NCI-H2107 treated with DMSO at 0.1 percent for 48 hours (cell line): ENCODE results near the gene ECPAS.
"Not testable (repeated sequence)": the region's sequence is repeated elsewhere in the genome, so short reads cannot be mapped to it uniquely, and the experiment has no call there.

Experiments used
- DNase-seq: peaks from one replicate; lab custom pipeline; 2025; ENCODE audit not compliant: unreplicated experiment; lab: John Stamatoyannopoulos, UW

ECPAS gene

DNA sequence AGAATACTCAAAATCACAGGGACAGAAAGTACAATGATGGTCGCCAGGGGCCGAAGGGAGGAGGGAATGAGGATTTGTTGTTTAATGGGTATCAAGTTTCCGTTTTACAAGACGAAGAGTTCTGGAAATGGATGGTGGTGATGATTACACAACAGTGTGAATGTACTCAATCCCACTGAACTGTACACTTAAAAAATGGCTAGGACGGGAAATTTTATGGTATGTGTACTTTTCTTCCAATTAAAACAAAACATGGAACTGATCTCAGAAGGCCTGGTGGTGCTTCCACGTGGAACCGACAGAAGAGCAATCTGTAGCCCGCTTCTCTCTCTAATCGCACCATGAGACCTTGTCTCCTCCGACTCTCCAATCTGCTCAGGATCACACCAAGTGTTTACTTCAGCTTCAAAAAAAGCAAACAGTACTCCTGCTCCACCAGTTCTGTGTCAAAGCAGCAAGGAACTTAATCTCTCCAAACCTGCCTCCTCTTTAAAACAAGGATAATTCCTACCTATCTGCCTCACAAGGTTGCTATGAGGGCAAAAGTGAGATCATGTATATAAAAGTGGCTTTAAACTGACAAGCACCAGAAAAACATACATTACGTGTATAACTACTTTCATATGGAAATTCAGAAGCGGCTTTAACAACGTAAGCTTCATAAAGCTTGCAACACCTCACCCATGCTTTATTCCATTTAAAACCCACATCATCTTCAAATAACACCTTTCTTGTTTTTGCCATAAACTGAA is 2.1 kb downstream of the ECPAS start:
- peak; percentile 54 for DNase-seq

- DNase-seq = no peak
Measured at GRCh38 chr9:111477677-111478076, 6.5 kb downstream of the ECPAS start.

- no peak for DNase-seq
Measured at GRCh38 chr9:111475195-111475594, 9.0 kb downstream of the ECPAS start.

- DNase-seq = peak; percentile 33
Measured at GRCh38 chr9:111474385-111474784, 9.8 kb downstream of the ECPAS start.

- no peak for DNase-seq
Measured at GRCh38 chr9:111467778-111468367, 16.3 kb downstream of the ECPAS start.

DNA sequence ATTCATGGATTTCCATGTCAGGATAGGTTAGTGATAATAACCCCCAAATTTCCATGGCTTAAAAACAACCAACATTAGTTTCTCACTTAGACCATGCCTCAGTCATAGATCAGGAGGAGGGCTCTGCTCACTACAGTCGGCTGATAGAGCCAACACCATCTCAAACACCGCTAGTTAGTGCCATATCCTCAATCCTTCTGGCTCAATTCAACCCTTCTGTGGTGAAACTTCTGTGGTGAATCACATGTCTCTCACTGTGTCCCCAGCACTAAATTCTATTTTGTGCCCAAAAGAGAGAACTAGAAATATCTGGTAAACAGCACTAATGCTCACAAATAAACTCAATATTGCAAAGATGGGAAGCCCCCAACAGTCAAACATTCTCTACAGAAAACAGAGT is 21.1 kb downstream of the ECPAS start:
- DNase-seq = no peak

DNA sequence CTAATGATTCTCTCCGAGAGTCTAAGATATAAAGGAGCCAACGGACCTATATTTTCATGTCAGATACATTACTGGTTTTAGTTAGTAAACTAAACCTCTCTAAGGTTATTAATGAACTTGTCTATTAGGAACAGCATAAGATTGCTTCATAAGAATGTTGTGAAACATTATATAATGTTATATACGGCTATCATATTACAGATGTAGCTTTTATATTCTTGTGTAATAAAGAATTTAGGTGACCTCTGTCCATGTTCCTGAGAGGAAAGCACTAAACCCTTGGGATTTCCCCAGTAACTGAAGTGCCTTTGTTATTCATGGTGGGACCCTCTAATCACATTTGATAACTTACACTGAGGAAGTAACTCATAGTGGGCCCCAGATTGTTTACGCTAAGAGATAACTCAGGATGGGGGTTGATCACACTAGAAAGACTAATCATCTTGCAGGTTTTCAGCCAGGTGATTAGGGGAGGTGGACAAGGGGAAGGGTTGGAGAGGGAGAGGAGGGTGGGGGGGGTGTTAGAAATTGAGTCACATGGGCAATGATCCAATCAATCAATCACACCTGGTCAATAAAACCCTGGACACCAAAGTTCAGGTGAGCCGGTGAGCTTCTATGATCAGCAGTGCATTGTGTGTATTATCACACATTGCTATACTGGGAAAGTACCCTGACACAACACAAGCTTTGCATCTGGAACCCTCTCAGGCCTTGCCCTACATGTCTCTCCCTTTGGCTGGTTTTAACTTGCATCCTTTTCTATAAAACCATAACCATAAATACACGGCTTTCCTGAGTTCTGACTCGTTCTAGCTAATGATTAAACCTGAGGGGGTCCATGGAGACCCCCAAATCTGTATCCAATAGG is 25.8 kb downstream of the ECPAS start:
- no peak for DNase-seq

DNA sequence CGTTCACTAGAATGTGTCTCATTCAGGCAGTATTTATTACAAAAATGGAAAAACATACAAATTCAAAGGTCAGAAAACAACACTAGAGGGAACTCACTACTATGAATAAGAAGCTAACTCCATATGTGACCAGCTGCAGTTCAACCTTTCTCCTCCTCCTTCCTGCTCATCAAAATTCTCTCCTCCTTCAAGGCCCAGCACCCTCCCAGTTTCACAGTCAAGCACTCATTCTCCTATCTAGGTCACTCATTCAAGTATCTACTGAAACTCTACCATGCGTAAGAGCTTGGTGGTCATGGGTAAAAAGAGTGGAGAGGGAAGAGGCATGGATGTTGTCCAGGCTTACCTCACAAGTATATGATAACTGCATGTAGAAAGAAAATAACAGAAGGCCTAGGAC is 27.7 kb downstream of the ECPAS start:
- DNase-seq = no peak

GRCh38 chr9:111455638-111456037 is 28.5 kb downstream of the ECPAS start:
- no peak for DNase-seq

- no peak for DNase-seq
Measured at GRCh38 chr9:111454751-111455150, 29.4 kb downstream of the ECPAS start.

DNA sequence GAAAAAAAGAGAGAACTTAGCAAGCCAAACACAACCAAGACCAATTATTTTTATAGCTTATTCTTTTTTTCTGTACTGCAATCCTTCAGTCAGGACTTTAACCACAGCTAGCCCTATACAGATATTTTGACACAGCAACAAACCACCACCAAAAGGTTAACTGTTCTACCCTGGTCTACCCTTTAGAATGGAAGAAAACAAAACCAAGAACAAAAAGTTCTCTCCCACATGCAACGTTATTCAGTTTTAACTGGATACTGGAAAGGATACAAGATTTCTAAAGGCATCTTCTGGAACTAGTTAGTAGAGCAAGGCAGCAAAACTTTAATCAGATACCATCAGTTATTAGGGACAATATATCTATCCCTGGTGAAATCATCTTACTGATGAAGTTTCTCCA is 32.6 kb downstream of the ECPAS start:
- no peak for DNase-seq

- no peak for DNase-seq
Measured at GRCh38 chr9:111450124-111450523, 34.1 kb downstream of the ECPAS start.

DNA sequence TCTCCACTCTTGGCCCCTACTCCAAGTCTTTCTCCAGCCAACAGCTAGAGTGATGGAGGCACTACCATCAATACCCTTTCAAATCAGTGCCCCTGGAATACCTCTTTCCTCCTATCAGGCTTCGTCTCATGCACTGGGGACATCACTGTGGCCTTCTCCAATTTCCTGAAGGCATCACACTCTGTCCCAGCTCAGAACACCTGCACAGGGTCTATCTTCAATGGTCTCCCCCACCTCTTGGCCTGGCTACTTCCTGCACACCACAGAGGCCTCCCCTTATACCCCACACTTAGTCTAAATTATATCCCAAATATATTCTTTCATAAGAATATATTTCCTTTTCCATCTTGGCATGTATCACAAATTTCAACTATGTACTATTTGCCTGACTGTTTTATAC is 34.5 kb downstream of the ECPAS start:
- no peak for DNase-seq

- not testable (repeated sequence) for DNase-seq
Measured at GRCh38 chr9:111445799-111446198, 38.4 kb downstream of the ECPAS start.

DNA sequence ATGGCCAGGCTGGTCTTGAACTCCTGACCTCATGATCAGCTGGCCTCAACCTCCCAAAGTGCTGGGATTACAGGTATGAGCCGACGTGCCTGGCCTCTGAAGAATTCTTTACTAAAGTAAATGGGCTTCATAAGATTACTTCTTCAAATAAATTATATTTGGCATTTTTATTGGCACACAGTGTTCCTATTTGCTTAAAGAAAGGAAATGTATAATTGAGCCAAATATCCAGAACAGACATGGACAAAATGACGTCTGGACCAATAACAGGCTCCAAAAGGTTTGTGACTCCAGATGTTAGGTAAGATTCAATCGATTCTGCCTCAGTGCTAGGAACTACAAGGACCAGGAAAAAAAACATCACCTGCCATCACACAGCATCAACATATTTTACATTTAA is 40.7 kb downstream of the ECPAS start:
- DNase-seq = no peak

DNA sequence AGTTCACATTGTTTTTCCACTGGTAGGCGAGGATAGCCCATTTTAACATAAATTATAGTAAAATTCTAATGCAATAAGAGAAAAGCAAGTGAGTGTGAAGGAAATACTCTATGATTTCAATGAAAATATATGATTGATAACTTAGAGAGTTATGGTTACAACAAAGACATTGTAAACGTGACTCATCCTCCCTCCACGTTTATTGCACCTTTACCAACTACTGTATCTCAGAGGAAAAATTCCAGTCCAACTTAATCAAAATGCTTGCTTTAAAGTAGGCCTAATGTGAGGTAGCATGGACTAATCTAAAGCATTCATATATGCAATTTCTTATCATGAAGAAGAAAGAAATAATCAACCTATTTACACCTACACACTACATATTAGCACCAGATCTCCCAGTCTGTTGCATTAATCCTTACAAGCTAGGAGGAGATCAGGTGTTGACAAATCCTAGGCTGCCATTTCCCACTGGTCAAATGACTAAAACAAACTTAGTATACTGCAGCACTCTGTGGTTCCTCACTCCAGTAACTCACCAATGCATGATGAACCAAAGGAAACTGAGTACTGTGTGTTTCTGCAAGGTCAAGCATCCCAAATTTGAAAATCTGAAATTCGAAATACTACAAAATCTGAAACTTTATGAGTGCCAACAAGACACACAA is 41.7 kb downstream of the ECPAS start:
- no peak for DNase-seq

- no peak for DNase-seq
Measured at GRCh38 chr9:111440226-111440625, 44.0 kb downstream of the ECPAS start.

- no peak for DNase-seq
Measured at GRCh38 chr9:111438541-111439235, 45.5 kb downstream of the ECPAS start.

GRCh38 chr9:111436571-111436970 is 47.6 kb downstream of the ECPAS start:
- DNase-seq = no peak

DNA sequence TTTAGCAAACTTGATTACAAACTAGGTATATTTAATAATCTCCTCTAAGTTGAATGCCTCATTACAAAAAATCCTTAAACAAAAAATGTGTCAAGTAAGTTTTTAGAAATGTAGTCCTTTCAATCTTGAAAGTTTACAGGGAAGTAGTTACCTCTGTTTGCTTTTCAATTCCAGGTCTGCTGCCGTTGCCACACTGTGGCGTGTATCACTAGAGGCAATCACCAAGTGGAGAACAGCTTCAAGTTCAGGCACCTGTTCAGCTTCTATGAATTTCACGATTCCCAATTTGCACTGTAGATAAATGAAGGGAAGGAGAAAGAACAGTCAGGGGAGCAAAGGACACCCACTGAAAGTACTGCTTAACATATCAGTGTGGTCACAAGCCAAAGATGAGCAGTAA is 51.1 kb downstream of the ECPAS start:
- no peak for DNase-seq

DNA sequence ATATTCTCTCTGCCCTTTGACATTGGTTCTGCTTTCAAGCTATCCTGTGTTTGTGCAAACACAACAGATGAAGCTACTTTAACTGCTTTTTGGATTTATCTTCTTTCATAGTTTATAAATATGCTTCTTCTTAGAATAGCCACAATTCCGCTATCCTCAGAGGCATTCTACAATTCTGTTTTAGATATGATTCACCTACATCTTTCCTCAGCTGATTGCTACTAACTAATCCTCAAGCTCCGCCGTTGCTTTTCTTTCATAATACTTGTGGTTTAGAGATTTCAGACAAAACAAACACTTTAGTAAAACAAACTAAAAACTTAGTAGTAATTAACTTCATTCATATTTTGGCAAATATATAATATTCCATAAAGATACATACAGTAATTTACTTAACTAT is 52.5 kb downstream of the ECPAS start:
- DNase-seq = no peak
